Vagina (tissue), 2 donors: ENCODE results near the gene CFAP58.

Source experiments
- CTCF ChIP-seq, 3 experiments: fragments of 450-650 bp in 2 of 3; fragments of 200-600 bp in 1 of 3; sonication (generic) in 1 of 3; IDR thresholded peaks; one replicate each; pipeline ENCODE4 v1.5.1; 2017 to 2019; ENCODE audit warnings: antibody characterized with exemption in 3 of 3, mild to moderate bottlenecking in 2 of 3, moderate library complexity in 2 of 3
- POLR2A ChIP-seq, 2 donors: fragments of 450-650 bp; IDR thresholded peaks; one replicate each; pipeline ENCODE4 v1.6.1; 2017; ENCODE audit warnings: antibody characterized with exemption in 2 of 2, mild to moderate bottlenecking in 2 of 2, moderate library complexity in 2 of 2
- POLR2AphosphoS5 ChIP-seq, 2 donors: sonication (generic); formaldehyde crosslinking; IDR thresholded peaks; one replicate each; pipeline ENCODE4 v1.9.0; 2017; ENCODE audit warnings: antibody characterized with exemption in 2 of 2, mild to moderate bottlenecking in 2 of 2, low read depth in 1 of 2; ENCODE audit not compliant: insufficient read depth in 1 of 2

- TF ChIP-seq CTCF (IDR thresholded peaks at IDR 0.05) (no peak), POLR2A (IDR thresholded peaks at IDR 0.05) (no peak), POLR2AphosphoS5 (IDR thresholded peaks at IDR 0.05; ENCODE audit: insufficient read depth in 1 of 2, low read depth in 1 of 2) (no peak)
Measured at GRCh38 chr10:104351061-104351702, 2.5 kb upstream of the CFAP58 start.
